GM12891 (cell line): Measurements from ENCODE around the gene NDUFB1. TPM values are rescaled to one million over a fixed set of nuclear protein-coding genes. Genes with fewer than 3 reads are reported as not detected.

Experiments used
- DNase-seq: peaks from one replicate; pipeline ENCODE4 v3.0.0; 2011; ENCODE audit warnings: low spot score; ENCODE audit not compliant: insufficient read length
- FAIRE-seq: peaks from 2 replicates; lab custom pipeline; 2011; peaks lifted over from hg19 to GRCh38; lab: Jason Lieb, UNC
- PAX5 ChIP-seq: IDR thresholded peaks from 2 replicates; pipeline ENCODE4 v1.6.1; 2011; ENCODE audit warnings: low read length, moderate library complexity, mild to moderate bottlenecking; ENCODE audit not compliant: insufficient read depth, severe bottlenecking
- POLR2A ChIP-seq: IDR thresholded peaks from 2 replicates; pipeline ENCODE4 v1.6.1; 2011; ENCODE audit warnings: low read depth, low read length, control low read depth
- POLR2AphosphoS5 ChIP-seq: IDR thresholded peaks from 2 replicates; pipeline ENCODE4 v1.6.1; 2011; ENCODE audit warnings: low read depth, low read length, control low read depth
- POU2F2 ChIP-seq: IDR thresholded peaks from 2 replicates; pipeline ENCODE4 v1.6.1; 2011; ENCODE audit warnings: low read depth, mild to moderate bottlenecking, control low read depth, low read length, moderate library complexity
- SPI1 ChIP-seq: IDR thresholded peaks from 2 replicates; pipeline ENCODE4 v1.6.1; 2011; ENCODE audit warnings: low read depth, low read length, control low read depth
- TAF1 ChIP-seq: IDR thresholded peaks from 2 replicates; pipeline ENCODE4 v1.6.1; 2011; ENCODE audit warnings: low read depth, low read length, control low read depth
- polyA plus RNA-seq: library from polyadenylated mRNA; unstranded; fragments of >200 nt; gene quantifications from one replicate; pipeline ENCODE4 v1.2.1, GENCODE V29; 2012; ENCODE audit warnings: low read depth, missing spikeins, inconsistent platforms; ENCODE audit not compliant: missing spikeins

NDUFB1 gene
- 978 TPM for polyA plus RNA-seq

DNA sequence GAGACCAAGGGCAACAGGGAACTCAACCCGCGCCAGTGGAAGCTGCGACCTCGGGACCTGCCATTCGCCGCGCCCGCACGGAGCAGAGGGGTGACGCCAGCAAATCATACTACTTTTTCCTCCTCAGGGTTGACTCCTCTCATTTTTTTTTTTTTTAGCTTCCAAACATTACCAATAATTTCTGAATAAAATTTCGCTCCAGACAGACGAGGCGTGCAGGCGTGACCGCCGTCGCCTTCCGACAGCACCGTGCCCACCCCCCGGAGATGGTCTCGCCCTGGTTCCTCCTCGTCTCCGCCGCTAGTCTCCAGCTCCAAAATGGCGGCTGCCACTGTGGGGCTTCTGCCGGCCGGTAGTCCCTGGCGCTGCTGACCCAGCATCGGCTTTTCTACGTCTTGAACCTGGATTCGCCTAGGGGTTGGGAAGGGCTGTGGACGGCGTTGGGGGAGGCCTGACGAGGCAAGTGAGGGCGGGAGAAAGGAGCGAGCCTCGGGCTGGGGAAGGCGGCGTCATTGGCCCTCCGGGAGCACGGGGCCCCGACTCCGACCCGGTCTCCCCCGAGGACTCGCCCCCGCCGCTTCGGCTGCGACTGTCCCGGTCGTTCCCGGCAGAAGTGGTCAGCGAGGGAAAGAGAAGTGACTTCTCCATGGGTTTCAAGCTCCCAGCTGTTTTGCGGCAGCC is at the start of gene NDUFB1, which contains the start of gene CPSF2:
TSS of gene NDUFB1 (minus strand) at position 37 of the 681 bp plus-strand sequence. CDS start 4,069 bp downstream, outside the sequence.
TSS of gene CPSF2 (plus strand) at position 300 of the 681 bp plus-strand sequence. CDS start 9,016 bp downstream, outside the sequence.
- 0 out of 2 replicates have a peak, but pooled peaks have one; percentile 4 for TF ChIP-seq SPI1
- TF ChIP-seq POLR2A, result peak; percentile 97
- TF ChIP-seq POLR2AphosphoS5, result peak; percentile 94
- TF ChIP-seq POU2F2, result peak; percentile 89
- peak; percentile 98 for TF ChIP-seq TAF1
- no peak for TF ChIP-seq PAX5
- FAIRE-seq (peak; percentile 93), DNase-seq (peak; percentile 91)

DNA sequence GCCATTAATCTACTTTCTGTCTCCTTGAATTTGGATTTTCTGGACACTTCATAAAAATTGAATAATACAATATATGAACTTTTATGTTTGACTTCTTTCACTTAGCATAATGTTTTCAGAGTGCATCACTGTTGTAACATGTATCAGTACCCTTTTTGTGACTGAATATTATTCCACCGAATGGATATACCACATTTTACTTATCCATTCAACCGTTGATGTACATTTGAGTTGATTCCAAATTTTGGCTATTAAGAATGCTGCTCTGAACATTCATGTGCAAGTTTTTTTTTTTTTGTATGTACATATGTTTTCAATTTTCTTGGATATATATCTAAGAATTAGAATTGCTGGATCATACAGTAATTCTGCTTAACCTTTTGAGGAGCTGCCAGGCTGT is 43.5 kb upstream of the NDUFB1 start:
- DNase-seq, result no peak
- no peak for FAIRE-seq
- TF ChIP-seq PAX5, result no peak
- TF ChIP-seq TAF1, result no peak
- no peak for TF ChIP-seq POLR2A
- no peak for TF ChIP-seq POU2F2
- no peak for TF ChIP-seq SPI1
- TF ChIP-seq POLR2AphosphoS5, result no peak

DNA sequence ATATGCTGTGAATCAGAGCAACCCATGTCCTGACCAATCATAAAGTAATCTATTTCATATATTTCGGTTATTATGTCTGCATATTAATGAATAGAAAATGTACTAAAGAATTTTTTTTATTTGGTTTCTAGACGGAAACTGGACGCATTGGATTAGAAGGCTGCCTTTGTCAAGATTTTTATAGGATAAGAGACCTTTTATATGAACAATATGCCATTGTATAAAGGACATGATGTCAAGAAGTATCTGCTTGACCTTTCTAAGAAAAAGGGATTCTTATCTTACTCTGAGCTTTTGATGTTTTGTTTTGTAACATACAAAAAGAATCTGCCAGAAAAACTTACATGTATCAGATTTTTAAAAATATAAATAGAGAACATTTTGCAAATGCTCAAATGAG is 40.0 kb upstream of the NDUFB1 start:
- DNase-seq (no peak), FAIRE-seq (no peak)

DNA sequence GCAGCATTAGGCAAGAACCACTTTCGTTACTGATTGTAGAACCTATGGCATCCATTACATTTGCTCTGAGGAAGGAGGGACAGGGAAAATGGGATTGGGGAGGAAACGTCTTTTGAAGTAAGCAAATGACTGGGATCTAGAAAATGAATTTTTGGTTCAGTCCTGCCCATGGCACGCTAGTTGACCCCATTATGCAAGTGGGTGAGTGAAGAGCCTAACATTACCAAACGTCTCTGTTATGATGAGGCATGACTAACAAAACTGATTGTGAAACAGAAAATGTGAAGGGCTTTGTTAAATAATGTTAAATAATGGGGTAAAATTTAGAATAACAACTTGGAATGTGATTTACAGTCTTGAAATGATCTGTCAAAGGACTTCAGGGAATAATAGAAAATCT is 39.1 kb upstream of the NDUFB1 start:
- TF ChIP-seq TAF1 (no peak), PAX5 (no peak), POLR2AphosphoS5 (no peak), SPI1 (no peak), POU2F2 (no peak), POLR2A (no peak)
- FAIRE-seq, result no peak
- no peak for DNase-seq

More for the DNA sequence above, 40.0 kb upstream of the NDUFB1 start:
- TF ChIP-seq TAF1 (no peak), PAX5 (no peak), POLR2AphosphoS5 (no peak), SPI1 (no peak), POLR2A (no peak), POU2F2 (no peak)

DNA sequence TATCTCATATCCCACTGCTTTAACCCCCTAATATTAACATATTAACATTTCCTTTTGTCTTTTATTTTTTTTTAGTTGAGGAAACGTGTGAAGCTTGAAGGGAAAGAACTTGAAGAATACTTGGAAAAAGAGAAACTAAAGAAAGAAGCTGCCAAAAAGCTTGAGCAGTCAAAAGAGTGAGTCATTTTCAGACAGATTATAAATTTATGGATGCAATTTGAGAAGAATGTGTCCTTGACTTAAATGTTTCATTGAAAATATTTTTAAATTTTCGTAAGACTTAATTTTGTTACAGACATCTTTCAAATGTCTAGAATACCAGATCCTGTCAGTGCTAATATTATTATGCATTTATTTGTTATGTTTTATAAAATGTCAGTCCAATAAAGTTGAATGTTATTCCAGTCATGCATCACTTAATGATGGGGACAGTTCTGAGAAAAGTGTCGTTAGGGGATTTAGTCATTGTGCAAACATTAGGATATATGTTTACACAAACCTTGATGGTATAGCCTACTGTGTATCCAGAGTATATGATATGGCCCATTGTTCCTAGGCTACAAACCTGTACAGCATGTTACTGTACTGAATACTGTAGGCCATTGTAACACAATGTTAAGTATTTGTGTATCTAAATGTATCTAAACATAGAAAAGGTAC is 32.9 kb upstream of the NDUFB1 start:
- TF ChIP-seq TAF1, result no peak
- TF ChIP-seq POLR2A, result no peak
- TF ChIP-seq POLR2AphosphoS5, result no peak
- TF ChIP-seq PAX5, result no peak
- TF ChIP-seq POU2F2, result no peak
- no peak for TF ChIP-seq SPI1
- DNase-seq, result no peak
- peak; percentile 33 for FAIRE-seq

DNA sequence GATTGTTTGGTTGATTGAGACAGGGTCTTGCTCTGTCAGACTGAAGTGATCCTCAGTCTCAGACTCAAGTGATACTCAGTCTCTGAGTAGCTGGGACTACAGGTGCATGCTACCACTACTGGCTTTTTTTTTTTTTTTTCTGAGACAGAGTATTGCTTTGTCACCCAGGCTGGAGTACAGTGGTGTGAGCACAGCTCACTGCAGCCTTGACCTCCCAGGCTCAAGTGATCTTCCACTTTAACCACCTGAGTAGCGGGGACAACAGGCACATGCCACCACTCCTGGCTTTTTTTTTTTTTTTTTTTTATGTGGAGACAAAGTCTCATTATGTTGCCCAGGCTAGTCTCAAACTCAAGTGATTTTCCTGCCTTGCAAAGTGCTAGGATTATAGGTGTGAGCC is 32.1 kb upstream of the NDUFB1 start:
- DNase-seq (no peak), FAIRE-seq (no peak)
- TF ChIP-seq POLR2AphosphoS5 (no peak), POU2F2 (no peak), SPI1 (no peak), PAX5 (no peak), POLR2A (no peak), TAF1 (no peak)

DNA sequence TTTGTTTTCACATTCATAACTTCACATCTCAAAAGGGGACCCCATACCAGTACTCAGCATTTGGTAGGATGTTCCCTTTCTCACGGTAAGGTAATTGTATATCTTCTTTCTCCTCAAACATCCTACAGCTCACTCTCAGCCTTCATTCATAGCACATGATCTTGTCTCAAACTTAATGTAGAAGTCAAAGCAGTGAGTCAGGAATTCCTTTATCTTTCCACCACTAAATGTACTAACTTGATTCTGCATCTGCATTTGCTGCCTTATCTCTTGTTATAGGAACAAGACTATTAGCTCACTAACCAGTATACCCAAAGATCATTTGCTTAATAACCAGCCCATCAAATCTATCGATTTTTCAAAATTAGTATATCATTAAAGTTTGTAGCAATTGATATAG is 23.2 kb upstream of the NDUFB1 start:
- no peak for TF ChIP-seq POU2F2
- no peak for TF ChIP-seq SPI1
- no peak for TF ChIP-seq POLR2AphosphoS5
- no peak for TF ChIP-seq TAF1
- no peak for TF ChIP-seq PAX5
- no peak for TF ChIP-seq POLR2A
- FAIRE-seq (peak; percentile 31), DNase-seq (no peak)

DNA sequence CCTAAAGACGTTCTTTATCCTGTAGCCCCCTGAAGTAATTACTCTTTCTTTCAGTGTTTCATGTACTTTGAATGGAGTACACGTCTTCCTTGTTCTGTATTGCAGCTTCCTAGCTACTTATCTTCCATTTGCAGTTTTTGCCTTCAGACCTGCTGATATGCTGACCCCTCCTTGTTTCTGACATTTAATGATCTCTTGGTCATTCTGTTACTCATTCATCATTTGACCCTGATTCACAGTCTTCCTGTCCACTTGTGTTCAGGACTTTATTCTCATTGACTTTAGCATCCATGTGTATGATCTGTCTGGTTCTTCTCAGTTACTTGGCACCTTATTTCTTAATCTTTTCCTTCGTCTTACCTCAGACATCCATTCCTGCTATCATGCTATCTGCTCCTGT is 22.5 kb upstream of the NDUFB1 start:
- no peak for TF ChIP-seq SPI1
- no peak for TF ChIP-seq TAF1
- TF ChIP-seq POLR2AphosphoS5, result no peak
- no peak for TF ChIP-seq PAX5
- TF ChIP-seq POU2F2, result no peak
- TF ChIP-seq POLR2A, result no peak
- no peak for FAIRE-seq

DNA sequence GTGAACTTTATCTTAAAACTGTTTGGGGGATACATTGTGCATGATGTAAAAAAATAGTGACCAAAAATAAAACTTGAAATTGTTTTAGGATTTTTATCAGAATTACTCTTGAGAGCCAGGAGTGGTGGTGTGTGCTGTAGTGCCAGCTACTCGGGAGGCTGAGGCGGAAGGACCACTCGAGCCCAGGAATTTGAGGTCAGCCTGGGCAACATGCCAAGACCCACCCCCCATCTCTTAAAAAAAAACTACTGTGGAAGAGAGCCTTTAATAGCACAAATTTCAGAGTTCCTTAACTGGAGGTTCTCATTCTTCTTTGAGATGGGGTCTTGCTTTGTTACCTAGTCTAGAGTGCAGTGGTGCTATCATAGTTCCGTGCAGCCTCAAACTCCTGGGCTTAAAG is 21.8 kb upstream of the NDUFB1 start:
- TF ChIP-seq PAX5, result no peak
- FAIRE-seq, result no peak

More for the DNA sequence above, 22.5 kb upstream of the NDUFB1 start:
- no peak for DNase-seq

More for the DNA sequence above, 21.8 kb upstream of the NDUFB1 start:
- DNase-seq, result no peak
